GM18502 (cell line): ENCODE measurements around the gene KCNH5.

Experiments
- ATAC-seq: cut with Tn5 transposase; IDR thresholded peaks from one replicate; pipeline ENCODE4 v1.9.1; 2021; ENCODE audit warnings: mild to moderate bottlenecking; ENCODE audit not compliant: unreplicated experiment, poor library complexity

KCNH5 gene

DNA sequence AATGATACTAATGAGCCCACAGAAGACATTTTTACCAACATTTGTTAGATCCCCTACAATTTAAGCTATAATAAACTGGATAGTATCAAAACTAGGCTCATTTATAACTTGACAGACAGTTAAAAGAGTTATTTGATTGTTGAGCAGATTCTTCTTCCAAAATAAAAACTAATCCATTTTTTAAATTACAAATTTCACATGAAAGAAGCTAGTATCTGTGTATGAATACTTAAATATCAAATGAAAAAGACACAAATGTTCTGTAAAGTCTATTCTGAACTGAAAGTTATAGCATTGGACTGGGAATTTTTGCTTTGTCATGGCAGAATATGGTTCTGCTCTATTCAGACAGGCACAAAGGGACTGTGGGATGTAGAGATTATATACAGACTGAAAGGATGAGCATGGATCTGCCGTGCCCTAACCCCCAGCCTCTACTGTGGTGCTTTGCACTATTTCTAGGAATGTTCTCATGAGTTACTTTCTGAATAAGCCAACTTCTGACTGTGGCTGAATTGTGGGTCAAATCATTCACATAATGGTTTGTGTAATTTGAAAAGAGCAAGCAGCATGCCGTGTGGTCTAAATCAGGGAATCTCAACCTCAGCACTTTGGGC, 352.7 kb downstream of the KCNH5 start:
- ATAC-seq: no peak

DNA sequence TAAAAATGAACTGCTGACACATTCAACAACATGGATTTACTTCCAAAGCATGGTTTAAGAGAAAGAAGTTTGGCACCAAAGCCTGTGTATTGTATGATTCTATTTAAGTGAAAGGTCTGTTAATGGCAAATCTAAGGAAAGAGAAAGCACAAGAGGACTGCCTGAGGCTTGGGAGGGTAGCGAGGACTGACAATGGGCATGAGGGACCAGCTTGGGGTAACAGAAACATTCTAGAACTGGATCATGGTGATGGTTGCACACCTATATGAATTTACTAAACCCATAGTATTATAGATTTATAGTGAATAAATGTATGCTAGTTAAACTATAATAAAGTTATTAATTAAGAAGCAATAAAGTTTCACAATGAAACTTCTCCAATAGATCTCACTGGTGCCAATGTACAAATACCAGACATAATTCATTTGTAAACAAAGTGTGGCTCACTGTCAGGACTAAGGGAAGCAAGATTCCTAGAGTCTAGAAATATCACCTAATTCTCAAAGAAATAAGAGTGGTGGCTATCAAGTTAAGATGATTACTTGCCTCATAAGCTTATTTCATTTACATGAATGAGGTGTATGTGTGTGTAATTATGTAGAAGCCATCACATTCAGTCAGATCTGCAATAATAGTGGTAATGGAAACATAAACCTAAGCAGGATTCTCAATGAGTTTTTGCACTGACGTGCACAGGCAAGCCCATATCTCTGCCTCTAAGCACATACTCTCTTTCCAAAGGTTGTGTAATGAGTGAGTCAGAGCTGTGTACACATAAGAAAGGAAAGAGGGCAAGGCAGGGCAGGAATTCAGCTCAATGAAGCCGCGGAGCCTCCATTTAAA, 353.4 kb downstream of the KCNH5 start:
- no peak for ATAC-seq

DNA sequence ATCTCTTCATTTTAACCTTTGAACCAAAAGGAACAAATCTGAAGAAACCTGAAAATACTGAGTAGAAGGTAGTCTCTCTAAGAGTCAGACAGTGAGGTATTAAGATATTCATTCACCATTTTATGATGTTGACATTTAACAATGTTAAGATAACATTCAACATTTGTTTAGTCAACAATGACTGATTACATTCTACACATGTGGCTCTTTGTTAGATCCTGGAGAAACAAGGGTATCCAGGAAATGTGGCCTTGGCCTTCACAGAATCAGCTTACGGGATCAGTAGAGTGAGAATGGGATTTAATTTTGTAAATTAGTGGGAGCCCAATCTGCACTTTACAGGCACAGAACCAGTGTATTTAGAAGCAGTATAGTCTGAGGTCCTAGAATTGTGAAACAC, 355.5 kb downstream of the KCNH5 start:
- ATAC-seq: no peak

DNA sequence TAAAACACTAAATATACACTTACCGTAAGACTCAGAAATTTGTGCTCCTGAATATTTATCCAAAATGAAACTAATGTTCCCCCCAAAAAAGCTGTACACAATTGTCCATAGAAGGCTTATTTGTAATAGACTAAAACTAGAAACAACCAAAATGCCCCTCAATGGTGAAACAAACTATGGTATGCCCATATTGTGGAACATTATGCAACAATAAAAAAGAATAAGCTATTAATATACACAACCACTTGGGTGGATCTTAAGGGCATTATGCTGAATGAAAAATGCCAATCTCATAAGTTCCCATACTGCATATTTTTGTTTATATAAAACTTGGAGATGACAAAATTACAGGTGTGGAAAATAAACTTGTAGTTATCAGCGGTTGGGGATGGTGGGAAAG, 357.4 kb downstream of the KCNH5 start:
- no peak for ATAC-seq

DNA sequence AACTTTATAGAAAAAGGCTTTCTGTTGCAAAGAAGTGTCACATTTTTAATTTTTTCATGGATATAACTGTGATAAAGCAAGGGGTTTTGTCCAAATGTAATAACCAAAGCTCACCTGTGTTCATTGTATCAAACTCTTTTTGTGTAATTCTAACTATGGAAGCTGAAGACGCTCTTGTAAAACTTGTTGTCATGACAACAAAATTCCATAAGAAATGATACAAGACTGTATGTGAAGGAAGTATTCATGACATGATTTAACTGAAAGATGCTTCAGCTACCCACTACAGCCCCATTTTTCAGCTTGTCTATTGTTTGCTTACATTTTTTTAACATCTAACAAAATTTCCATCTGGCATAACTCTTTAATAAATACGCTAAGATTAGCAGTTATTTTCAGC, 360.9 kb downstream of the KCNH5 start:
- ATAC-seq: no peak

DNA sequence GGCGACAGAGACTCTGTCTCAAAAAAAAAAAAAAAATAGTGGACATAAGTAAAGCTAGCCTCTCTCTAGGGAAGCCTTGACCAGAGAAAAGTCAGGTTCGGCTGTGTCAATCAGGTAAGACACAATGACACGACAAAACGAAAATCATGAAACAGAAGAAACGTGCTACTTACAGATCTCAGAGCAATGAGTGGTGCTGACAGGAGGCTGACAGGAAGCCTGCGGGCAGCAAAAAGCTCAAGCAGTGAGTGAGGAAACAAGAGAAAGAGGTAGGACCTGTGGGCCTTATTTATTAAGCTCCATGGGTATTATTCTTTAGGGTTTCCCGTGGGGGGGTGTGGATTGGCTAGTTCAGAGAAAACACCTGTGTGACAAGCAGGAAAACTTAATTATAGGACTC, 363.1 kb downstream of the KCNH5 start:
- ATAC-seq: no peak

DNA sequence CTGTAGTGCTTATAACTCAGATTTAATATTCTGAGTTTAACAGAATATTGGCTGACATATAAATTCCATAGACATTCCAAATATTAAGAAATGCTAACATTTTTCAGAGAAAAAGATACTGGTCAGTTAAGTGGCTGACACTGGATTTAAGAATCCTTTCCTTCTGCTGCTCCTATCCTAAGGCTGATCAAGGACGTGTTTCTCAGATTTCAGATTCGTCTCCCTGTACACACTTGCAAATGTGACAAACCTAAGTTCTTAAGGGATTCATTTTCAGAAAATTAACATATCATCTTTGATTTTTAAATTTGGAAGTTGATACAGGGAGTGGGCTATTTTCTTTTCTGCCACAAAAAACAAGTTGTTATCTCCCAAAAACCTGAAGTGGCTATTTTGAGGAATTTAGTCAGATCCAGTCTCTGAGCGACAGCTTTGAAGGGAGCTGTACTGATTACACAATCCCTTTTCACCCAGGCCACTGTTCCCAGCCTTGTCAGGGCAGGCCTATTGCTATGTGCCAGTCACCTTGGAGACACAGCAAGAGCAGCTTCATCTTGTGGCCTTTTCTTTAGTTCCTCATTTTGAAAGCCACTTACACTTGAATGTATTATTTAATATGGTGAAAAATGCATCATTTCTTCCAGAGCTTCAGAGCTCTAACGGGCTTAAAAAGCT, 370.6 kb downstream of the KCNH5 start:
- ATAC-seq: no peak

DNA sequence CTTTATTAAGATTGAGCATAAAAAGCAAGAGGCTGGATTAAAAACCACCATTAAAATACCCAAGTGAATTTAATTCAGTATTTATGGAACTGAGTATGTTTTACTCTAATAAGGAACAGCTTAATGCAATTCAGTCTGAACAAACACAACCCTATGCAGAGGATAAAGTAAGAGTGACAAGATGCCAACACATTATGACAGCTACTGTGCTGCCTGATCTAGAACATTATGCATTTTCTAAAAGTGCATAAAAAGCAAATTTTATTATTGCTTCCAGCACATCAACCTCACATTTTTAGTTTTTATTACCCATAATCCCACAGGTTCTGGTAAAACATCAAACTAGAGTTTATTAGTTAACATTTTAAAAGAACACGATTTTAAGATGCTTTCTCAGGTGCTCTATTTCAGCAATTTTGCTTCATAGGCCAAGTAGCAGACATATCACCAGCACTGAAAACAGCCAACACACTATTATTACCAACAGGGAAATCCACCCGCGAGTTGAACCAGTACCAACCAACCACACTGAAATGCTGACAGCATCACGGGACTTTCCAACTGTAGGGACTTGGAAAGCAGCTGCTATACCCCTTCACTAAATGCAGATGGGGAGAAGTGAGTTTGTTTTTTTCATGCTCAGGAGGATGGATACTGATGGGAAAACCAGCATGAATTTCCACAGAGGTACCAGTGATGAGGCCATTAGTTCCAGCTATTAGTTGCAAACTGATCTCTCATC, 372.1 kb downstream of the KCNH5 start:
- no peak for ATAC-seq

DNA sequence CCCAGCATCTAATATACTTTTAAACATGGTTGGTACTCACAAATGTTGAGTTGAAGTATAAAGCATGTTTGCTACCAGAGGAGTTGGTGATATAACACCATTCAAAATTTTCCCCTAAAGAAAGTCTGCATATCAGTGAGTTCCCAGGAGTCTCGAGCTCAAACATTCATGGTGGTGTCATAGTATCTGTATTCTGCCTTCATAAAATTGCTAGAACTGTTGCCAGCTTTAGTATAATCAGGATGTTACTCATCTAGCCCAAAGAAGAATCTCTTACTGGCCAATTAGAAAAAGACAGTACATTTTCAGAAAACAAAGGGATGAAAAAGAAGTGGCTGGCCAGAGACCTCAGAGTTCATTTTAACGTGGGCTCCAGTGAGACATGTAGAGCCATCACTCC, 374.7 kb downstream of the KCNH5 start:
- ATAC-seq: no peak

DNA sequence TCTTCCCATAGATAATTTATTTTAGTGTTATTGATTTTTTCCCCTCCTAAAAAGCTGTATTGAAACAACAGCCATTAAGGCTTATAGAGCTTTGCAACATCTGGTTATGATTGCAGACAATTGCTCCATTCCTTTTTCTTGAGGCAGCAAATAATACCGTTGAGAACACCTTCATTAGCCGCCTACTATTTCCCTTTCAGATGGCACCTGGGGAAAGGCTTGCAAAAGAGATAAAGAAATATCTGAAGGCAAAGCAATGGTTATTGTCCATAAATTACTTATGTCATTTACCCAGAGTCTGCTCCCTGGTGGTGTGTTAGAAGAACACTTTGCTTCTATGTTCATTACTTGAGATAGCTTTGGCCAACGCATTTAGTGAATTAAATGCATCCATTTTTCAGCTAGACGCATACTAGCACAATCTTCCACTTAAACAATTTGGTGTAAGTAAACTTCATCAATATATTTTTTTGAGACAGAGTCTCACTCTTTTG, 377.8 kb downstream of the KCNH5 start:
- no peak for ATAC-seq

DNA sequence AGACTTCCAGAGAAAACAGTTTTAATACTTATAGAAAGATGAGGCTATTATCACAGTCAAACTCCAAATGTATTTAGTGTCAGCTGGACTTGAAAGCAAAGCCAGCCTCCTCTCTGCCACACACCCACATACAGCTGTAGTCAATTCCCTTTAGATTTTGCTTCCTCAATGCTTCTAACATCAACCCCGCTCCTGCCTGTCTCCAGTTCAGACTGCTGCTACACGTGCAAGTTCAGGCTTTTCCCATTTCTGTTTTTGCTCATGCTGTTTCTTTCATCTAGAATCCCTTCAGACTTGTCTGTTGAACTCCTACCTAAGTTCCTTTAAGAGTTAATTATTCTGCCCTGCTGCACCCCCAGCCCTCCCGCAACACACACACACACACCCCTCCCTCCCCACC, 380.0 kb downstream of the KCNH5 start:
- no peak for ATAC-seq

DNA sequence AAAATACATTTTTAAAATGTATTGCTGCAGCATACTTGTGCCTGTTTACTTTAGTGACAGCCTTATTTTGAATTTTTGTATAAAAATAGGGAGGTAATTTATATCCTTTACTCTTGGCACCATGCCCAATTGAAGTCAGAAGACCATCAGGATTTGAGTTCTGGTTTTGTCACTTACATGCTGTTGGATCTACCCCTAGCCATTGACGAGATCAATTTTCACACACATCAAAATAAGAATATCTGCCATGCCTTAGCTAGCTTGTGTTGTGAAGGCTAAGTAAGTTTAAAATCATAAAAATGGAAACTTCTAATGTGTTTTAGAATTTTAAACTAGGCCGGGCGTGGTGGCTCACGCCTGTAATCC, 381.8 kb downstream of the KCNH5 start:
- no peak for ATAC-seq

DNA sequence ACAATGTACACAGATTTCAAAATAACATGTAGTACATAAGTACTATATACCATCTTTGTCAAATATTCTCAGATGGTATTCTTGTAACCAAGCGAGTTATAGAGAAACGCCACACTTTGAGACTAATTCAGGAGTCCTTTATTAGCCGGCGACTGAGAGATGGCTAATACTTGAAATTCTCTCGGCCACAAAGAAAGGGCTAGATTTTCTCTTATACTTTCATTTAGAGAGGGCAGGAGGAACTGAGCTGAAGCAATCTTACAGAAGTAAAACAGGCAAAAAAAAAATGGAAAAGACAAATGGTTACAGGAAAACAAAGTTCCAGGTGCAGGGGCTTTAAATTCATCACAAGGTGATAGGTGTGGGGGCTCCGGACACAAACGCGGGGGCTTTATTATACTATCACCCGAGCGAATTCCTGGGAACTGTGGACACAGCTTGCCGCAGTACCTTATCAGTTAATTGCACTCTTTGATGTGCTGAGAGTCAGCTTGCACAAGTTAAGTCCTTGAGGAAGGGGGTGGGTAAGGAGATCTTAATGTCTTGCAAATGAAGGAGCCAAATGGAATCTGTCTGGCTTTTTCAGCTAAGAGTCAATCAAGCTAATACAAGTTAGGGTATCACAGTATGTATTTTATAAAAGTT, 382.3 kb downstream of the KCNH5 start:
- ATAC-seq: no peak

DNA sequence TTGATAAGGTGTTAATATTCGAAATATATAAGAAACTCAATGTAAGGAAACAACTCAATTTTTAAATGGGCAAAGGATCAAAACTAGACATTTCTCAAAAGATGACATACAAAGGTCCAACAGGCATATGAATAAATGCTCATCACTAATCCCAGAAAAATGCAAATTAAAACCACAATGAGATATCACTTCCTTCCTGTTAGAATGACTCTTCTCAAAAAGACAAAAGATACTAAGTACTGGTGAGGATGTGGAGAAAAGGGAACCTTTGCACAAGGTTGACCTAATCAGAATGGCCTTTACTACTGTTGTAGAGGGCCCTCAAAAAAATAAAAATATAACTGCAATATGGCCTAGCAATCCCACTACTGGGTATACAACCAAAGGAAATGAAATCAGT, 383.4 kb downstream of the KCNH5 start:
- no peak for ATAC-seq

DNA sequence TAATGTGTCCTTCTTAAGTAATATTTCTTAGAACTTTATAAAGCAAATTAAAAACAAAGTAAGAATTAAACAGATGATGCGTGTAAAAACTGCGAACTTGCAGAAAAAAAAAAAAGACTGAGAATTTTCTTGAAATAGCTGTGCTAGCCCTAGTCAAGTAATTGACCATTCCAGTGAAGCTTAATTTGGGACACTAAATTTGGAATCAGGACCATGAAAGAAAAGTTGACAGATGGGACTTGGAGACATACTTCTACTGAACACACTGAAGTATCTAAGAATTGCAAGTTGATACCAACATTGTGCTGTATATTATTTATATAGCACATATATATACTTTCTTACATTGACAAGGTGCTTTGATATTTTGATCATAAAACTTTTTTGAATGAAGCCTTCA, 386.6 kb downstream of the KCNH5 start:
- no peak for ATAC-seq

DNA sequence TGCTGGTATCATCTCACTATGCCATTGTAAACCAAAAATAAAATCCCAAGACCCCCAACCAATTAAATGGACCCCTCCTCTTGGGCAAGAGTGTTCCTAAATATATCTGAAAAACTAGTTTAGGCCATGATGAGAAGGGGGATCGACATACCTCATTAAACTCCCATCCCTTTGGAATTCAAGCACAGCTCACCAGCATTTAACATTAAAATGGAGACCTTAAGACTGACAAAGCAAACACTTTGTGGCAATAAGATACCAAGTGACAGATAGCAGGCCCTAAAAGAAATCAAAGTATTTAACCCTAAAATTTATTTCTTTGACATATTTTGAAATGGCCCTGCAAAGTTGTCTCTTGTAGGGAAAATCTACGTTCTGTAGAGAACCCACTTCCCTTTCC, 387.9 kb downstream of the KCNH5 start:
- ATAC-seq: no peak

DNA sequence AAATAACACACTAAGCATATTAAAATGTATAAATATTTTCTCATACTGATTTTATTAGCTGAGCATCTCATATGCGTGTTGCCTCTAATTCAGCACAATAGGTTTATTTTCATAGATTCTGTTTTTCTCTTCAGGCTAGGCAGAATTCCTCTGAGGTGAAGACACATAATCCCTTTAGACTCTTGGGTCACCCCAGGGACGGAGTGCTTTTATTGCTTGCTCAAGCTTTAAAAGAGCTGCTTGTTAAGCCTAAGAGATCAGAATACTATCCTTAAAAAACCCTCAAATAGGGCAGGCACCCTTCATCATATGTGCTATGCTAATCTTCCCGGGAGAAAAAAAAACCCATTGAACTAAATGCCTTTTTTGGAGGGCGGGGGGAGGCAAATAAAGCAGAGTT, 390.1 kb downstream of the KCNH5 start:
- ATAC-seq: no peak

DNA sequence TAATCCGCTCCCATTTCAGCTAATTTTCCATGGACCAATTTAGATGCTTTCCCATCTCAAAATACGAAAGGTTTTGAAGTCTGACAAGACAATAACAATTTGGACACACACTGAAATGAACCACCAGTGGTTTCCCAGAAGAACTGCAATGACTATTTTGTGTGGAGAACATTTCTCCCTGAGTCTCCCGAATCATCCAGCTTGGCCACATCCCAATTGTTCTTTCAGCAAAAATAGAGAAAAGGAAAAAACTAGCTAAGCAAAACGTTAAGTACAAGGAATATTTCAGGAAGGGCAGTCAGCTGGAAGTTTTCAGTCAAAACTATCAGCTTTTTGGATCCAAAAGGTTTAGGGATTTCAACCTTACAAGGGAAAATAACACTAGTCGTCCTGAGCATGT, 390.6 kb downstream of the KCNH5 start:
- no peak for ATAC-seq
